Pancreas (tissue), 10 donors: Measurements from ENCODE around the gene NAPG. TPM values are rescaled to one million over a fixed set of nuclear protein-coding genes. Genes with fewer than 3 reads are reported as not detected.
"Not testable (repeated sequence)": the region's sequence is repeated elsewhere in the genome, so short reads cannot be mapped to it uniquely, and the experiment has no call there.

Experiments
- ATAC-seq, 4 donors: fragments of 200-7000 bp; cut with Tn5 transposase; one replicate each; pipeline versions ENCODE4 v1.8.0 to v1.9.1; 2020; ENCODE audit warnings: mild to moderate bottlenecking in 4 of 4, moderate library complexity in 4 of 4
- DNase-seq, 6 donors: peaks; one replicate each; pipeline ENCODE4 v3.0.0-alpha.2; 2020
- FAIRE-seq: peaks from 2 replicates; lab custom pipeline; 2012; peaks lifted over from hg19 to GRCh38; lab: Jason Lieb, UNC
- H3K27ac ChIP-seq, 4 donors: fragments of 200-600 bp; sonication (generic); 1 replicate in 3 of 4; 2 replicates in 1 of 4; pipeline versions ENCODE4 v1.5.0 to v1.8.0; 2020
- H3K27me3 ChIP-seq, 4 donors: fragments of 200-600 bp; one replicate each; pipeline ENCODE4 v1.8.0; 2021
- H3K36me3 ChIP-seq, 3 donors: fragments of 200-600 bp; sonication (generic) in 1 of 3; one replicate each; pipeline versions ENCODE4 v1.5.0 to v1.8.0; 2020 to 2021
- H3K4me1 ChIP-seq, 3 donors: fragments of 200-600 bp; one replicate each; pipeline ENCODE4 v1.8.0; 2021
- H3K4me3 ChIP-seq, 4 donors: fragments of 200-600 bp; sonication (generic) in 2 of 4; one replicate each; pipeline versions ENCODE4 v1.5.0 to v1.8.0; 2020 to 2021
- H3K9me3 ChIP-seq, 4 donors: fragments of 200-600 bp; one replicate each; pipeline ENCODE4 v1.8.0; 2021
- WGBS, 2 donors: extraction: QIAGEN DNeasy Blood & Tissue Kit; methylation state at CpG; one replicate each; pipeline ENCODE4 v1.1.7; 2013; 5-methylcytosine and 5-hydroxymethylcytosine counted together
- intact Hi-C, 3 donors: fragments of 100-400 bp; cut with DNase I; formaldehyde crosslinking; loops; one replicate each; pipeline versions ENCODE4 v1.11.1 to v1.14.2; 2022
- polyA plus RNA-seq, 2 donors: library from polyadenylated mRNA; stranded (reverse); fragments of 200-250 nt; gene quantifications; one replicate each; pipeline ENCODE4 v1.2.3, GENCODE V29; 2013
- total RNA-seq, 6 donors: library from RNA; stranded (reverse); fragmentation: NEBNext Ultra II Directional in 4 of 6; extraction: Animal tissue kit (Norgen Biotek cat#: 25700) in 4 of 6; gene quantifications; one replicate each; pipeline versions ENCODE4 v1.2.1 to v1.2.4, GENCODE V29; 2021 to 2023
- TF ChIP-seq, protein P1 (sequence below), 4 donors: fragments of 200-600 bp; sonication (generic) in 3 of 4; IDR thresholded peaks; one replicate each; pipeline versions ENCODE4 v1.5.0 to v1.8.0; 2021; ENCODE audit warnings: antibody characterized with exemption in 4 of 4
- donor health status: healthy with polysubstance abuse.
- donor health status: DM: no; HTN: no; CAD: no; lungs with moderate emphysema.
- donor health status: DM: no; HTN: no; CAD: no.
- donor health status: control.
- donor health status: control.
- donor health status: Bipolar disorder and iron deficiency.
- donor health status: DM: yes; HTN: yes; CAD: no.
- donor health status: DM: no; HTN: no; CAD: no.
- donor health status: DM: no; HTN: no; CAD: no.
- donor health status: DM: yes; HTN: yes; CAD: no.

The NAPG gene
- total and polyA plus RNA-seq, 8 donors: 7.1 to 21.2 (median 14.8) TPM

DNA sequence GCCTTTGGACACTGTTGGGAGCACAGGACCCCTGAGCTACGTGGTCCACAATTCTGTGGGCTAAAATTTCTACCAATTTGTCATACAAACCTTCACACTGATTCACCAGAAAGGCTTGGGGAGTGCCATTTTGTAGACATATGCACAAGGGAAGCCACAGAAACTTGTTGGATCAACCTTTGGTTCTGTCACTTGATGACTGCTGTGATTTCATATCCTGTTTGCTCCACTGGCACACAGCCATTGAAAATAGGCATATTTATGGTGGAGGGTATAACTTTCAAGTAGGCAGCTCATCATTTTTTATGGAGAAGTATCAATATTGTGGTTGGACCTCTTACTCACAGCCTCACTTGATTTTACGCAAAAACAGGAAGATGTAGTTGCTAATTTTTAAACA lies 10.5 kb downstream of the NAPG start:
- 93 to 95% methylated on average over 2 of the region's 2 CpGs for WGBS, 2 donors
- no peak for ATAC-seq
- Histone ChIP-seq H3K9me3 (no peaks in the 10 kb centered on the region), H3K4me3 (no peak overlapping the region), H3K27ac (no peak overlapping the region), H3K27me3 (no peaks in the 10 kb centered on the region), H3K36me3 (peaks cover 0 to 19% (median 2%) of the 10 kb centered on the region in 3 donors), H3K4me1 (no peaks in the 10 kb centered on the region)
- TF ChIP-seq, protein P1, sequence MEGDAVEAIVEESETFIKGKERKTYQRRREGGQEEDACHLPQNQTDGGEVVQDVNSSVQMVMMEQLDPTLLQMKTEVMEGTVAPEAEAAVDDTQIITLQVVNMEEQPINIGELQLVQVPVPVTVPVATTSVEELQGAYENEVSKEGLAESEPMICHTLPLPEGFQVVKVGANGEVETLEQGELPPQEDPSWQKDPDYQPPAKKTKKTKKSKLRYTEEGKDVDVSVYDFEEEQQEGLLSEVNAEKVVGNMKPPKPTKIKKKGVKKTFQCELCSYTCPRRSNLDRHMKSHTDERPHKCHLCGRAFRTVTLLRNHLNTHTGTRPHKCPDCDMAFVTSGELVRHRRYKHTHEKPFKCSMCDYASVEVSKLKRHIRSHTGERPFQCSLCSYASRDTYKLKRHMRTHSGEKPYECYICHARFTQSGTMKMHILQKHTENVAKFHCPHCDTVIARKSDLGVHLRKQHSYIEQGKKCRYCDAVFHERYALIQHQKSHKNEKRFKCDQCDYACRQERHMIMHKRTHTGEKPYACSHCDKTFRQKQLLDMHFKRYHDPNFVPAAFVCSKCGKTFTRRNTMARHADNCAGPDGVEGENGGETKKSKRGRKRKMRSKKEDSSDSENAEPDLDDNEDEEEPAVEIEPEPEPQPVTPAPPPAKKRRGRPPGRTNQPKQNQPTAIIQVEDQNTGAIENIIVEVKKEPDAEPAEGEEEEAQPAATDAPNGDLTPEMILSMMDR (IDR thresholded peaks at IDR 0.05): no peak
- no peak for DNase-seq
- intact Hi-C loops: no loop called here
- FAIRE-seq: no peak

DNA sequence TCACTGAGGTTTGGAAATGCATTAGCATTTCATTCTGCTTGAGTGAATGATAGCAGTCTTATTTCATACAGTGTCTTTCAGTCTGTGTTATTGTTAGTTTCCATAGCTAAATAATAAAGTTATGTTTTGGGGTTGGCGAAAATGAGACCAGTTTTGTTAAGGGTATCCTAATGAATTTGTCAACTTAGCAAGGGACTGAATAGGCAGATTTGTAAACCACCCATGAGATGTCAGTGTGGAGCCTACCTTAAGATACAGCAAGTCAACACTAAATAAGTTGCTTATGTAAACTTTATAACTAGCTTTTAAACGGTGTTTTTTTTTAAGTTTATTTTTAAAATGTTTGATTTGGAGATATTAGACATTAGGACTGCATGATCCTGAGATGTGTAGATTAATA lies 11.9 kb downstream of the NAPG start:
- H3K4me3 ChIP-seq: no peak overlapping the region
- 55 to 64% methylated on average over 2 of the region's 2 CpGs for WGBS, 2 donors
- peaks cover 0 to 26% (median 6%) of the 10 kb centered on the region in 3 donors for H3K36me3 ChIP-seq
- no peaks in the 10 kb centered on the region for H3K4me1 ChIP-seq
- no peak for DNase-seq
- H3K27ac ChIP-seq: no peak overlapping the region
- no peak for FAIRE-seq
- intact Hi-C loops: no loop called here
- ATAC-seq: no peak
- H3K27me3 ChIP-seq: no peaks in the 10 kb centered on the region
- TF ChIP-seq, protein P1 (IDR thresholded peaks at IDR 0.05): no peak
- H3K9me3 ChIP-seq: no peaks in the 10 kb centered on the region

DNA sequence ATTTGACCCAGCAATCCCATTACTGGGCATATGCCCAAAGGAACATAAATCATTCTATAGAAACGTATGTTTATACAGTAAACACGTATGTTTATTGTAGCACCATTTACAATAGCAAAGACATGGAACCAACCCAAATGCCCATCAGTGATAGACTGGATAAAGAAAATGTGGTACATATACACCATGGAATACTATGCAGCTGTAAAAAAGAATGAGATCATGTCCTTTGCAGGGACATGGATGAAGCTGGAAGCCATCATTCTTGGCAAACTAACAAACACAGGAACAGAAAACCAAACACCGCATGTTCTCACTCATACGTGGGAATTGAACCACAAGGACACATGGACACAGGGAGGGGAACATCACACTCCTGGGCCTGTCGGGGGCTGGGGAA lies 13.3 kb downstream of the NAPG start:
- peaks cover 0 to 26% (median 6%) of the 10 kb centered on the region in 3 donors for H3K36me3 ChIP-seq
- ATAC-seq, DNase-seq, H3K9me3 ChIP-seq, FAIRE-seq, intact Hi-C loops, H3K27ac ChIP-seq, H3K27me3 ChIP-seq, H3K4me1 ChIP-seq, H3K4me3 ChIP-seq: not testable (repeated sequence)
- WGBS, 2 donors: 94% methylated on average over 5 of the region's 5 CpGs

DNA sequence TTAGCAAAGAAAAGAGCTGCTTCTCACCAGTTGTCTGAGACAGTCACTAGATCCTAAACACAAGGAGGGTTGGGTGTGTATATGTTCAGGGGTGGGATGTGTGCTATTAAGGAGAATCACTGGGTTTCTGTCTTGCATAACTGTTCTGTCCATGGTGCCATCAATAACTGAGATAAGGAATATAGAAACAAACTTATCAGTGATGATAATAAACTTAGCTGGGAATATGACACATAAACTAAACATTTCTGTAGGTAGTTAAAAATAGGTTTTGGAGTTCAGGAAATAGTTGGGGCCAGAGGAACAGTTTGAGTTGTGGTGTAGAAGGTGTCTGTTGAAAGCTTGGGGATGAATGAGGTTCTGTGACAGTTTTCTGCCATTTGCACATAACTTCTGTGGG lies 17.4 kb downstream of the NAPG start:
- DNase-seq (no peak), ATAC-seq (no peak), FAIRE-seq (no peak)
- Histone ChIP-seq H3K27me3 (no peaks in the 10 kb centered on the region), H3K27ac (no peak overlapping the region), H3K4me1 (no peaks in the 10 kb centered on the region), H3K36me3 (peaks cover 3 to 38% (median 13%) of the 10 kb centered on the region in 3 donors), H3K4me3 (no peak overlapping the region), H3K9me3 (no peaks in the 10 kb centered on the region)
- TF ChIP-seq, protein P1 (IDR thresholded peaks at IDR 0.05): no peak
- intact Hi-C loops: no loop called here

DNA sequence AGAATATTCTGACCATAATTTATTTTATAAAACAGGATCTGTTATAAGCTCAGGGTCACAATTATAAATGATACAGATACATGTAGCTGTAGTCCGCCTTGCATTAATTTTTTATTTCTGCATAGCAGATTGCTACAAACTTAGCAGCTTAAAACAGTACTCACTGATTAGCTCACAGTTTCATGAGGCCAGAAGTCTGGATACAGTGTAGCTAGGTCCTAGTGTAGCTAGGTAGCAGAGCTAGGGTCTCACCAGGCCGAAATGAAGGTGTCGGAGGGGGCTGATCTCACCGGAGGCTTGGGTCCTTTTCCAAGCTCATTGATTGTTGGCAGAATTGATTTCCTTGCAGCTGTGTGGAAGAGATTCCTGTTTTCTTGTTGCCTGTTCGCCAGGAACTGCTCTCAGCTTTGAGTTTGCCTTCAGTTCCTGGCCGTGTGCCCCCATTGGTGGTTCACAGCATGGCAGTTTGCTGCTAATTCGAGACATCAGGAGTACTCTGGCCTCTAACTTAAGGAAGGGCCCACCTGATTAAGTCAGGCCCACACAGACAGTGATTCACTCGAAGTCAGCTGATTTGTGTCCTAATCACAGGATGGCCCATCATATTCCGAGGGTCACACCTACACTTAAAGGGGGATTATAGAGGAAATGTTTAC lies 18.4 kb downstream of the NAPG start:
- TF ChIP-seq, protein P1 (IDR thresholded peaks at IDR 0.05): no peak
- H3K36me3 ChIP-seq: peaks cover 3 to 47% (median 15%) of the 10 kb centered on the region in 3 donors
- no peak overlapping the region for H3K4me3 ChIP-seq
- no peaks in the 10 kb centered on the region for H3K9me3 ChIP-seq
- DNase-seq (no peak), ATAC-seq (no peak), FAIRE-seq (no peak)
- intact Hi-C loops: no loop called here
- no peak overlapping the region for H3K27ac ChIP-seq
- no peaks in the 10 kb centered on the region for H3K4me1 ChIP-seq
- no peaks in the 10 kb centered on the region for H3K27me3 ChIP-seq
- 78 to 81% methylated on average over 9 of the region's 9 CpGs for WGBS, 2 donors
